GM10847 (cell line): ENCODE data around the gene NDE1.
A peak's percentile ranks its signal among the peaks of the same experiment; 100 is the strongest.

Experiments
- POLR2A ChIP-seq: IDR thresholded peaks from 2 replicates; pipeline ENCODE4 v1.6.1; 2011; ENCODE audit not compliant: insufficient read length; ENCODE audit errors: extremely low read depth

The NDE1 gene, protein sequence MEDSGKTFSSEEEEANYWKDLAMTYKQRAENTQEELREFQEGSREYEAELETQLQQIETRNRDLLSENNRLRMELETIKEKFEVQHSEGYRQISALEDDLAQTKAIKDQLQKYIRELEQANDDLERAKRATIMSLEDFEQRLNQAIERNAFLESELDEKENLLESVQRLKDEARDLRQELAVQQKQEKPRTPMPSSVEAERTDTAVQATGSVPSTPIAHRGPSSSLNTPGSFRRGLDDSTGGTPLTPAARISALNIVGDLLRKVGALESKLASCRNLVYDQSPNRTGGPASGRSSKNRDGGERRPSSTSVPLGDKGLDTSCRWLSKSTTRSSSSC

GRCh38 chr16:15650019-15650697 is at the start of gene NDE1:
Gene NDE1, plus strand, starts transcription at chr16:15650245. Its CDS starts 14,534 bp downstream, at chr16:15664779.
- TF ChIP-seq POLR2A, result peak; percentile 66

- TF ChIP-seq POLR2A, result no peak
Observed at GRCh38 chr16:15601212-15601879, 48.7 kb upstream of the NDE1 start.

DNA sequence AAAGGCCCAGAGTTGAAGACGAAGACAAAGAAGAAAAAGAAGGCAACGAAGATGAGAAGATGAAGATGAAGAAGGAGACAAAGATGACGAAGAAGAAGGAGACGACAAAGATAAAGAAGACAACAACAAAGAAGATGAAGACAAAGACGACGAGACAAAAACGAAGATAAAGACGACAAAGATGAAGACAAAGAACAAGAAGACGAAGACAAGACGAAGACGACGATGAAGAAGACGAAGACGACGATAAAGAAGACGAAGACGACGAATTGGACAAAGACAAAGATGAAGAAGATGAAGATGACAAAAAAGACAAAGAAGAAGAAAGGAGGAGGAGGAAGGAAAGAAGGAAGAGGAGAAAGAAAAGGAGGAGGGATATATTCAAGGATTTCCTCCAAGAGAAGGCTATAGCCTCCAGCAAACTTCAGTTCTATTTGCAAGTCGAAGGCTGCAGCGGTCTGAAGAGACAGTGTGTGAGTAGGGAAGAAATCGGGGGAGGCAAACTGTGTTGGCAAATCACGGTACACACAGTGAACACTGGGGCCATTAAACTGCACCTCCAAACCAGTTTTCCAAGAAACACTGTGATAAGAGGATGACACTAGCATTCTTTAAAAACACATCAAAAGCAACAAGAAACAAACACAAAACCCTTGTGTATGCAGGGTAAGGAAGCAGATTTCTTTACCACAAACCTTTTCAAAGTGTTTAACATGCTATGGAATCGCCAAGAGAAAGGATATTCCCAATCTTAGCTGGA is 47.6 kb upstream of the NDE1 start:
- TF ChIP-seq POLR2A, result no peak

- TF ChIP-seq POLR2A, result no peak
Observed at GRCh38 chr16:15604460-15605440, 45.3 kb upstream of the NDE1 start.

GRCh38 chr16:15605839-15606517 is 44.1 kb upstream of the NDE1 start:
- no peak for TF ChIP-seq POLR2A

DNA sequence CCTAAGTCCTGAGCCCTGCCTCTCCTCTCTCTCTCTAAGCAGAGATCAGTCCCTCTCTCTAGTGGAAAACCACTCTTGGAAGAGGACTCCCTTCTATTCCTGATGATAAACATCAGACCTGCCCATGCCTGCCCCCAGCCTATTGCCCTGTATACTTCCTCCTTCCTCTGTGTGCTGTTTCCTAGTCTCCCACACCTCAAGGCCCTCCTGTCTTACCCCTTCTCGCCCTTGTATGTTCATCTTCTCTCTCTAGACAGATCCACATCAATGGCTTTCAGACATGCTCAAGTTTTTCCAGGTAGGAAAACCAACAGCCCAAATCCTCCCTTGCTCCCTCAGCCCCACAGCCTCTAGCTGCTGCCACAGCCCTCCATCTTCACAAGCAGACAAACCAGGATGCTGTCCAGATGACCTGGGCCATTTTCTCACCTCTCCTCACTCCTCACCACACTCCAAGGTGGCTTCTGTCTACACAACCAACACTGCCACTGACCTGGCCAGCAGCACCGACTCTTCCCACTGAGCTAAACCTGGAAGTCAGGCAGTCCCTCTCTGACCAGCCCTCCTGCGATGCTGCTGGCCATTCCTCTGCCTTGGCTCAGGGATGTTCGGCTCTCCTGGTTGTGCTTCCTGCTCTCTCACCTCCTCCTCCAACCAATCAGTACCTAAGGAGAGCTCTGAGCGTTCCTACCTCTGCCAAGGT is 43.4 kb upstream of the NDE1 start:
- no peak for TF ChIP-seq POLR2A

DNA sequence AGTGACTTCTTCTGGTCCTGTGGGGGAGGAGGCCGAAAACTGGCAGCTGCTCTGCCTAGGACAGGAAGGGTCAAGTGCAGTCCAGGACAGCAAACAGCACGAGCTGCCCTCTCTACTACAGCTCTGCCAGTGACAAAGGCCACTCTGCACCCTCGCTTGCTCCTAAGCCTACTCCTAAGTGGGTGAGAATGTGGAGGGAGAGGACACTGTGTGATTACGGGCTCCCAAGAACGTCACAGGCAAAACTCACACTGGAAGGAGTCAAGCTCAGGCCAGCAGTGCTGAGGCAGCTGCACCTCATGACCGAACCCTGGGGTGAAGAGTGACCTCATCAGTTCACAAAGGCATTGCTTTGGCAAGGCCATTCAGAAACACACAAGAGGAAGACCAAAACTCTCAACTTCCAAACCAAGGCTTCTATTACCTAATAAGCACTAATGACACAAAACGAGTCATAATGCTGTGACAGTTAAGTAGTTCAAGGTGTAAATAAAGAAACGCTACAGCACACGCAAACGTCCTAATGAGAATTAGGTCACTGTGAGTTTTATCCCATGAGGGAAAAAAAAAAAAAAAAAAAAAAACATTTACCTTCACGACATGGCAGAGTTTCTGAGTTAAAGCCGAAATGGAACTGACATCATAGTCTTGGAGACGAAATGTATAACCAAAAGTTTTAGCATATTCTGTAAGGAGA is 42.2 kb upstream of the NDE1 start:
- no peak for TF ChIP-seq POLR2A

- no peak for TF ChIP-seq POLR2A
Observed at GRCh38 chr16:15608398-15609285, 41.4 kb upstream of the NDE1 start.

DNA sequence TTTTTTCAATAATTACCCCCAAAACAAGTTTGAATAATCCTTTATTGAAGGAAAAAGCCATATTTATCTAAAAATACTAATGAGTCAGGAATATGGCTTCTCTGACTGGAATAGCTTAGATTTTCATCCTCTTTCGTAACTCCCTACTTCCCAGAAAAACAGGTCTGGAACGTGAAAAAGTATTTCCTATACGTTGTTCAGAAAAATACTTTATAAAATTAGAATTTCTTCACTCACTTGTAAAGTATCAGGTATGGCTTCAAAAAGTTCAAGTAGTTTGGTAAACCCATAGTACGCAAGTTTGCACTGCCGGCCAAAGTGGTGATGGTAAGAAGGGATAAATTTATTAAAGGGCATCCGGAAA is 40.8 kb upstream of the NDE1 start:
- TF ChIP-seq POLR2A, result no peak

DNA sequence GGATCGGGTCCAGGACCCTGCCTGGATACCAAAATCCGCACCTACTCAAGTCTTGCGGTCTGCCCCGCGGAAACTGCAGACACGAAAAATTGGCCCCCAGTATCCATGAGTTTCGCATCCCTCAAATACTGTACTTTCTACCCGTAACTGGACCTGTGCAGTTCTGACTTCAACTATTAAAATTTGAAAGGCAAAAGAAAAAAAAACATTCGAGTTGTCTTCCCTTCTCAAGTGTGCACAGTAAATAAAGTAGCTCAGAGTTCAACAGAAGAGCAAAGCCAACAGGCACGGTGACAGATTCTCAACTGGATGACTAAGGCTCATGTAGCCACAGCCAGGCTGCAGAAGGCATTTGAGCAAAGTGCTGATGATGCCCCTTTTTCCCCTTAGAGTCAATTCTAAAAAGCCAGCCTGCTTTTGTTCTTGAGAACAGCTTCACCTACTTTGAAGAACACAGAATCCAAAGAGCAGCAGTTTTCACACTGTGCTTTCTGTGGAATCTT is 39.6 kb upstream of the NDE1 start:
- TF ChIP-seq POLR2A, result no peak

GRCh38 chr16:15611610-15612009 is 38.4 kb upstream of the NDE1 start:
- TF ChIP-seq POLR2A, result no peak
